Left ventricle myocardium superior (tissue), 1 donor: Measurements from ENCODE around the gene GNA14. TPM values are rescaled to one million over a fixed set of nuclear protein-coding genes. Genes with fewer than 3 reads are reported as not detected.
A peak's percentile ranks its signal among the peaks of the same experiment; 100 is the strongest.

ENCODE experiments used
- ATAC-seq: fragments of 200-7000 bp; cut with Tn5 transposase; one replicate; pipeline ENCODE4 v1.9.1; 2020; ENCODE audit warnings: mild to moderate bottlenecking, moderate library complexity
- DNase-seq: peaks from one replicate; pipeline ENCODE4 v3.0.0-alpha.2; 2020
- intact Hi-C: fragments of 100-400 bp; cut with micrococcal nuclease; formaldehyde crosslinking; loops from one replicate; pipeline ENCODE4 v1.11.0; 2022
- total RNA-seq: library from RNA; stranded (reverse); fragmentation: NEBNext Ultra II Directional; extraction: Animal tissue kit (Norgen Biotek cat#: 25700); gene quantifications from one replicate; pipeline ENCODE4 v1.2.1, GENCODE V29; 2021
- donor health status: DM: no; HTN: yes; CAD: no; lungs with severe emphysema.

GNA14 gene
- total RNA-seq, 1 donor from 2014 or later = 1.7 TPM

DNA sequence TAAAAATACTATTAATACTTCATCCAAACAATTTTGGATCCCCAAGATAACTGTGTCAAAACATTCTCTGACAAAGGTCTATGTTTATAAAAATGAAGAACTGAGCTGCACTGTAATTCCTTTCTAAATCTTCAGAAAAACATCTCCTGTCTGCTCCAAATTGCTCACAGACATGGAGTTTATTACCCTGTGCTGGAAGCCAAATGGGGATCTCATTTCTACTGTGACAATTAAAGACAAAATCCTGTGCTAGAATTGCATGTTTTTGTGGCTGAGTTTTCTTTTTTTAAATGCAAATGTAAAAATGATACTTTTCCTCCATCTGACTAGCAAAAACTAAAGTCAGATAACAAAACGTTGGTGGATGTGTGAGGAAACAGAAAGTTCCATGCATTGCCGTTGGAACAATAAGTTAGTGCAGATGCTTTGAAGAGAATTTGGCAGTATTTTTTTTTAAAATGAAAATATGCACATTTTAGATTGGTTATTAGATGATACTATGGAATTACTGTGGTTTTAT lies 93.5 kb downstream of the GNA14 start:
- intact Hi-C loops = no loop called here
- DNase-seq = no peak
- ATAC-seq = no peak

DNA sequence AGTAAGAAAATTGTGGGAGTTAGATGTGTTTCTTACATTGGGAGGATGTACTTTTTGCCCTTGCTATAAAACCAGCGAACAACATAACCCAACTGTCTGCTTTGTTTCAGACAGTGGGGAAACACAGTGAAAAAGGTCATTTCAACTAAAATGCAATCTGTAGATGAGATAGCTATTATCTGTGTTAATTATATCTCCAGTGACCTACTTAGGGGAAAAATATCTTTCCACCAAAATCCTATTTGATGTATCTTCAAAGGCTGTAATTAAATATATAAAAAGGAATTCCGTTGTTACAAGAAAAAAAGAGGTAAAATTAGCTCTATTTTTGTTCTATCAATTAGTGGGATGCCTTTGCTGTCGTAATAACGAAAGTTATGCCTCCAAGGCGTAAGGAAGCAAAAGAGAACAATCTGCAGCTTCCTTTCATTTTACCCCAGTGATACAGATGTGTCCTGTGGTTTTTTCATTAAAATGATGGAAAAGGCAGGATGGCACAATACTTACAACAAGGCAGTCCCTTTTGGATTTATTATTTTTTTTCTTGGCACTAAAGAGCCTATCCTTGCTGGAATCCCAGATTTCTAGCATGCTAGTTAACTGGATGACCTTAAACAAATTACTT lies 100.9 kb downstream of the GNA14 start:
- intact Hi-C loops = no loop called here
- DNase-seq (no peak), ATAC-seq (no peak)

DNA sequence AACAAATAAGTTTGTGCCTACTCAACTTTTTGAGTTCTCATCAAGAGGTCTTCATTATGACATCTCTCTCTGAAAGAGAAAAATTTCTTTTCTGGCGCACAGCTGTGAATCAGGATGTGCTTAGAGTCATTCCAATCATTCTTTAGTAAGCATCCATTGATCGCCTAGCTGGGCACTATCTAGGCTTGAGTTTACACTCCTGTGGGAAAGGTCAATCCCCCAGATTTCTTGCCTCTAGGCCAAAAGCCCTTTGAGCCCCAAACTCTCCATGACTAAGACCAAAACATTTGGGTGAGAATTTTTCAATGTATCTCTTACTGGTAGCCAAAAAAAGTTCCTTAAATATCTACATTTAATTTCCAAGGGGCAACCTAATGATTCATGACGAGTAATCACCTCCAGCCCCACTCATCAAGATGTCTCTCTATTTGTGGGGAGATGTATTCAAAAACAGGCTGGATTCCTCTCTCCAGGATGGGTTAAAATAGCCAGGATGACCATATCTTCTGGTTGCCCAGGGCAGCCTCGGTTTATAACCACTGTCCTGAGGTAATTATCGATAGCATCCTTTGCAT lies 101.7 kb downstream of the GNA14 start:
- DNase-seq (no peak), ATAC-seq (no peak)
- intact Hi-C loops = no loop called here

DNA sequence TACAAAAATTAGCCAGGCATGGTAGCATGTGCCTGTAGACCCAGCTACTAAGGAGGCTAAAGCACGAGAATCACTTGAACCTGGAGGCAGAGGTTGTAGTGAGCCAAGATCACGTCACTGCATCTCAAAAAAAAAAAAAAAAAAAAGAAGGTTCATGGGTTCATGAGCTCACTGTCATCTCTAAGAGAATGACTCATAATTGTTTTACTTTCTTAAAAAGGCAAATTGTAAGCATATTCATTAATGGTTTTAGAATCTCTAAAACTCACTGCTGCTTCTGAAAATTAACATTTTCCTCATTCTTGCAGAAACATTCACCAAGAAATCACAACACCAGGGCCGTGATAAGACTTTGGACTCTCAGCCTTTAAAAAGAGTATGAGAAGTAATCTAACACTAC lies 103.6 kb downstream of the GNA14 start:
- intact Hi-C loops = no loop called here
- no peak for DNase-seq
- ATAC-seq = no peak

DNA sequence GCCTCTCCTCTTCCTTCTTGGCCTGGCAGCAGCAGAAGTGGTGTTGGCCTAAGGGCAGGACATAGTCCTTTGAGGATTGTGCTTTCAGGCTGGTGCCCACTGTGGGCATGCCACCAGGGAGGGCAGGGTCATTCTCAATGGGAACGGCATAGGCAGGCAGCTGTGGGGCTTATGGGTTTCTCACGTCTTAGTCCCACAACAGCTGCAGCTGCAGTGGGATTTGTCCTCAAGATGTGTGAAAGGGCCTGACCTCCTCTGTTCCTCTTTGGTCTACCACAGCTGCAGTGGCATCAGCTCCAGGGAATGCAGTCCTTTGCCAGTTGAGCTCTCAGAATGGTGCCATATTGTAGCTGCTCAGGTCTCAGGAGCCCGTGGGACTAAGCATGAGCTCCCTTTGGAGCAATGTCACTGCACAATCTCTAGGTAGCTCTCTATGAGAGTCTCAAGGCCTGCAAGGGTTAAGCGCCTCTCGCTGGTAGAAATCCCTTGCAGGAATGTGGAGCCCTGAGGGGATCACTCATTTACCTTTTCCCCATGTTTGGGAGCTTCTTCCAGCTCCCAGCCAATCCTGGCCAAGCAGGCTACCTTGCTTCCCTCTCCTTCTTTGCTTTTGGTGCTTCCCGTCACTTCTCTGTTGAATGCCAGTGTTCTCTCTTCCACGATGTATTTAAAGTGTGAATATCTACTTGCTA lies 104.8 kb downstream of the GNA14 start:
- intact Hi-C loops = no loop called here
- ATAC-seq = no peak
- DNase-seq = no peak

DNA sequence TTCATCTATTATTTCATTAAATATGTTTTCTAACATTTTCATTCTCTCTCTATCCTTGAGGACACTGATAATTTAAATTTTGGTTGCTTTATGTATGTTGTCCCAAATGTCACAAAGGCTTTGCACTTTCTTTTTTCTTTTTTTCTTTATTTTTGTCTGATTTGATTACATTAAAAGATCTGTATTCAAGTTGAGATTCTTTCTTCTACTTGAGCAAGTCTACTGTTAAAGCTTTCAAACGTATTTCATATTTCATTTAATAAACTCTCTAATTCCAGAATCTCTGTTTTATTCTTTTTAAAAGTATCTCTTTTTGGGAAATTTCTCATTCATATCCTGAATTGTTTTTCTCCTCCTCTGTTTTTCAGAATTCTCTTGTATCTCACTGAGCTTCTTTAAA lies 106.5 kb downstream of the GNA14 start:
- DNase-seq = no peak
- intact Hi-C loops = no loop called here
- ATAC-seq = no peak

GRCh38 chr9:77541055-77541454 lies 107.1 kb downstream of the GNA14 start:
- no peak for ATAC-seq
- intact Hi-C loops = no loop called here

DNA sequence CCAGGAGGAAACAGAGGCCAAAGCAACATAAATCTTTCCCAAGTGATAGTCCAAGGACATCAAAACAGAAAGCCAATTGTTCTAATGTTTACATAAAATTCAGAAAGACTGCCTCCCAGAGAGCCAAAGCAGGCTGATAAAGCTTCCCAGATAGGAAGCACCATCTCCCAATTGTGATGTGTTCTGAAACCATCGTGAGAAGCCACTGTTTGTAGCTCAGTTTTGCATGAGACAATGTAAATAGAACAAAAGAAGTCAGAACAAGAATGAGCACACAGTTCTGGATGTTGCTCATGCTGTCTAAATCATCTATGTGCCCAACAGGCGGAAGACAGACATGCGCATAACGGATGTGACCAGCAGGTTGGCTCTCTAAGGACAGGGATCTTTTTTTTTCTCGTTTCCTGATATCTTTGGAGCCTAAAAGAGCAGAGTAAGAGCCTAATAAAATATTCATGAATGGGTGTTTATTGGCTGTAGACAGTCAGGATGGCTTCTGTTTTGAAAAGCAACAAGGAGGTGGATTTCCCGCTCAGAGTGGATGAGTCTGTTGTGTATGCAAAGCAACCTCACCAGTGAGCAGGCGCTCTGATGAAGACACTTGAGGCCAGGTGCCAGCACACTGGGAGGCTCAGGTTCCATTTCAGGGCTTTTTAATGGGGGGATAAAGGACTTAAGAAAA lies 113.6 kb downstream of the GNA14 start:
- intact Hi-C loops = no loop called here
- ATAC-seq = no peak

More at GRCh38 chr9:77541055-77541454, 107.1 kb downstream of the GNA14 start:
- no peak for DNase-seq

GRCh38 chr9:77533671-77534070 lies 114.5 kb downstream of the GNA14 start:
- intact Hi-C loops = no loop called here
- DNase-seq = no peak
- no peak for ATAC-seq

More for the DNA sequence above, 113.6 kb downstream of the GNA14 start:
- DNase-seq = no peak

GRCh38 chr9:77532607-77533006 lies 115.5 kb downstream of the GNA14 start:
- intact Hi-C loops = no loop called here
- no peak for ATAC-seq
- DNase-seq = no peak

DNA sequence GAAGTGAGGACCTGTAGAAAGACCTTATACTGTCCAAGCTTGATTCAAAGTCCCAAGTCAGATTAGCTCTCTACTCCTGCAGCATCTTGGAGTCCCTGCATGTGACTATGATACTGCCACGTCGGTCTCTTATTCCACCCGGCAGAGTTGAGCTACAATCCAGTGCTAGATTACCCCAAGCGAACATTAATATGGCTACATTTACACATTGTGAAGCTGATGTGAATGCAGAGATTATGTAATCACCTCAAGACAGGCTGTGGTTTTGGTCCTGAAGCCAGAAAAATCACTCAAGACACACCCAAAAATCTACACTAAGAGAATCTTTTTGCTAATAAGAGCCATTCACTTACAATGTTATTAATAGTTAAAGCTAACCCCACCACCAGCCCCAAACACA lies 116.7 kb downstream of the GNA14 start:
- DNase-seq (no peak), ATAC-seq (no peak)
- intact Hi-C loops = no loop called here

DNA sequence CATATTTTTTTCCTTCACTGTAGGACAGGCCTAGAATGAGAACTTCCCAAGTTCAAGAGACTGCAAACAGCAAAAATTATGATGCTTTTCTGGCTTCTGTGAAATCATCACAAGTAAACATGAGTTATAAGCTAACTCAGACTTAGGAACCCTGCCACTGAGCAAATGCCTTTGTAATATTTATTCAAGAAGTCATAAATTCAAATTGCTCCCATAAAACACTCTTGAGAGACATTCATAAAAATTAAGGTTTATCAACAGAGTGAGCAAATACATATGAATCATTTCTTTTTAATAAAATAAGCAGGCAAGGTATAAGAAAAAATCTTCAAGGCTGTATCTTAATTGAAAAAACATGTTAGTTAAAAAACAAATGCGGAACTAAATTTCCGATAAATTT lies 124.2 kb downstream of the GNA14 start:
- ATAC-seq = no peak
- intact Hi-C loops = loop anchor here (10.0 kb wide), 1 partner anchor 71 kb away; no protein-coding TSS in a partner anchor
- no peak for DNase-seq

- peak; percentile 64 for DNase-seq
- ATAC-seq = peak; percentile 57
These were observed 127.0 kb downstream of the GNA14 start for GRCh38 chr9:77521091-77521490.

GRCh38 chr9:77518688-77519087 lies 129.4 kb downstream of the GNA14 start:
- ATAC-seq (no peak), DNase-seq (no peak)
- intact Hi-C loops = no loop called here

More at GRCh38 chr9:77521091-77521490, 127.0 kb downstream of the GNA14 start:
- intact Hi-C loops = loop anchor here (10.0 kb wide), 1 partner anchor 74 kb away; no protein-coding TSS in a partner anchor

- DNase-seq = no peak
- ATAC-seq = no peak
- intact Hi-C loops = no loop called here
These were observed 131.3 kb downstream of the GNA14 start for GRCh38 chr9:77516781-77517180.

- intact Hi-C loops = no loop called here
- ATAC-seq (peak; percentile 88), DNase-seq (no peak)
These were observed 133.0 kb downstream of the GNA14 start for GRCh38 chr9:77514886-77515711.

DNA sequence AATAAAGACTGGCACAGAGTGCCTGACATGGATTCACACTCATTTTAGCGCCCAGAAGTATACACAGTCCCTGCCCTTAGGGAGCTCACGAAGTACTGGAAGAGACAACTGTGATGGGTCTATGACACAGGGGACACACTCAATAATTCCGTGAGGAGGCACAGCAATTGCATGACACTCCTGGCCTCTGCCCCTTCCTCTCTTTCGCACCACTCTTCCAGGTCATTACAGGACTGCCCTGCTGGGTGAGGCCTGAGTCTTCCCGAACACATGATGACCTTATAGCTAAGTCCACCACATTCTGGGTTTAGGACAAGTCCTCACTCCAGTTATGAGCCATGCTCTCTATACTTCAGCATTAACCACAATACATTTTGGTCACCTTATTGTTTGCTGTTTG lies 134.7 kb downstream of the GNA14 start:
- no peak for DNase-seq
- no peak for ATAC-seq
- intact Hi-C loops = no loop called here

- DNase-seq = no peak
- no peak for ATAC-seq
- intact Hi-C loops = no loop called here
These were observed 135.2 kb downstream of the GNA14 start for GRCh38 chr9:77512876-77513275.

DNA sequence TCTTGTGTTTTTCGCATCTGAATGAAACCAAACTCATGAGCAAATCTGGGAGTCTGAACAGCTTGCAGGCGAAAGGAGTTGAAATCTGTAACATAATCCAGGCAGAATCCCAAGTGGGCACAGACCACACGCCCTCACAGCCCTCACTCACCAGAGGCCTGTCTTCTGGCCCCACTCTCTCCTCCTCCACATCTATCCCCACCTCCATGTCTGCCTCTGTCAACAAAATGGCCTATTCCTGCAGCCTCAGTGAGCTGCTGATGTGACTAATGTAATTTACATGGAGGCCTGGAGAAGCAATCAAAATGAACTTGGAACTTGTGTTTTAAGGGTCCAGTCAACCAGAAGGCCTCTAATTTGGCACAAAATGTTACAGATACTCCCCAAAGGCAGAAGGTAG lies 136.6 kb downstream of the GNA14 start:
- DNase-seq (no peak), ATAC-seq (no peak)
- intact Hi-C loops = no loop called here
